Neural progenitor cell (in vitro differentiated cells): ENCODE results near the gene SLC4A7. TPM values are rescaled to one million over a fixed set of nuclear protein-coding genes. Genes with fewer than 3 reads are reported as not detected.

Experiments used
- DNase-seq: peaks from one replicate; pipeline ENCODE4 v3.0.0-alpha.2; 2016; ENCODE audit warnings: low spot score
- H2AFZ ChIP-seq: fragments of 200-600 bp; sonication (generic); replicated peaks from 2 replicates; pipeline ENCODE4 v1.6.1; 2016; ENCODE audit warnings: antibody characterized with exemption
- H3F3A ChIP-seq: fragments of 200-600 bp; sonication (generic); 2 replicates; pipeline ENCODE4 v1.6.1; 2016; ENCODE audit warnings: antibody characterized with exemption, low read depth
- H3K27ac ChIP-seq: fragments of 200-600 bp; sonication (generic); 2 replicates; pipeline ENCODE4 v1.5.1; 2016; ENCODE audit warnings: mild to moderate bottlenecking
- H3K27me3 ChIP-seq: fragments of 200-600 bp; sonication (generic); 2 replicates; pipeline ENCODE4 v1.6.1; 2016; ENCODE audit warnings: mild to moderate bottlenecking, moderate library complexity
- H3K36me3 ChIP-seq: fragments of 200-600 bp; sonication (generic); 2 replicates; pipeline ENCODE4 v1.5.1; 2016
- H3K4me1 ChIP-seq: fragments of 200-600 bp; sonication (generic); 2 replicates; pipeline ENCODE4 v1.6.1; 2016; ENCODE audit warnings: mixed run types
- H3K4me2 ChIP-seq: fragments of 200-600 bp; sonication (generic); 2 replicates; pipeline ENCODE4 v1.6.1; 2016
- H3K4me3 ChIP-seq: fragments of 200-600 bp; sonication (generic); 2 replicates; pipeline ENCODE4 v1.5.1; 2016
- H3K79me2 ChIP-seq: fragments of 200-600 bp; sonication (generic); 2 replicates; pipeline ENCODE4 v1.6.1; 2016; ENCODE audit warnings: low read depth
- H3K9ac ChIP-seq: fragments of 200-600 bp; sonication (generic); 2 replicates; pipeline ENCODE4 v1.6.1; 2016
- H3K9me3 ChIP-seq: fragments of 200-600 bp; sonication (generic); 2 replicates; pipeline ENCODE4 v1.5.1; 2016; ENCODE audit warnings: low read depth
- H4K20me1 ChIP-seq: fragments of 200-600 bp; sonication (generic); 2 replicates; pipeline ENCODE4 v1.6.1; 2016; ENCODE audit warnings: low read depth
- H3K27ac Mint-ChIP-seq: 3 replicates; pipeline ENCODE4 v1.8.0; 2021; ENCODE audit warnings: mixed read lengths
- H3K27me3 Mint-ChIP-seq: 2 replicates; pipeline ENCODE4 v1.8.0; 2022; ENCODE audit warnings: low read depth, mild to moderate bottlenecking, inconsistent platforms, moderate library complexity, mixed read lengths; ENCODE audit not compliant: insufficient read depth
- H3K36me3 Mint-ChIP-seq: 3 replicates; pipeline ENCODE4 v1.8.0; 2021; ENCODE audit warnings: mixed read lengths
- H3K4me1 Mint-ChIP-seq: 3 replicates; pipeline ENCODE4 v1.8.0; 2021; ENCODE audit warnings: mixed read lengths
- H3K4me3 Mint-ChIP-seq: 3 replicates; pipeline ENCODE4 v1.8.0; 2021; ENCODE audit warnings: mild to moderate bottlenecking, moderate library complexity, mixed read lengths
- H3K9me3 Mint-ChIP-seq: 3 replicates; pipeline ENCODE4 v1.8.0; 2020; ENCODE audit warnings: mixed read lengths
- EZH2 ChIP-seq: fragments of 200-600 bp; sonication (generic); IDR thresholded peaks from 2 replicates; pipeline ENCODE4 v1.6.1; 2017; ENCODE audit warnings: antibody characterized with exemption, mild to moderate bottlenecking, moderate library complexity
- EZH2phosphoT487 ChIP-seq: fragments of 200-600 bp; sonication (generic); IDR thresholded peaks from 2 replicates; pipeline ENCODE4 v1.6.1; 2017; ENCODE audit warnings: antibody characterized with exemption
- total RNA-seq: library from RNA; depleted of rRNA; stranded (reverse); fragments of >200 nt; gene quantifications from 2 replicates; pipeline ENCODE4 v1.2.3, GENCODE V29; 2015; ENCODE audit warnings: low replicate concordance
- TF ChIP-seq, protein P1 (sequence below): fragments of 200-600 bp; sonication (generic); IDR thresholded peaks from 2 replicates; pipeline ENCODE4 v1.5.1; 2017; ENCODE audit warnings: antibody characterized with exemption, mild to moderate bottlenecking

Gene SLC4A7
- total RNA-seq, 1 donor from 2014 or later: 114 TPM

DNA sequence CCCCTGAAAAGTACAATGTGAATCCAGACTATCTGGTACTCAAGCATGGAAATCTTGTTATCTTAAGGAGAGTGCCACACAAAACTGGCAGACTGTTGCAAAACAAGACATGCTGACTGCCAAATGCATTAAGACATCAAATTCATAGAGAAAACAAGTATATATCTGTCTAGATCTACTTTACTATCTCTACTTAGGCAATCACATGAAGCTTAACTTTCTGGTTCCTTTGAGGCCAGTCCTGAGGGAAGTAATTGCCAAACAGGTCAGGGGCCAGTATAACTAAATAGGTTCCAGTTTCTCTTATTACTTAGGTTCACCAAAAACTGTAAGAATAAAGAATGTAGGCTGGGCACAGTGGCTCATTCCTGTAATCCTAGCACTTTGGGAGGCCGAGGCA is 15.9 kb upstream of the SLC4A7 start:
- H3K9me3 Mint-ChIP-seq: no peaks in the 10 kb centered on the region
- Histone ChIP-seq H3K27ac (no peak overlapping the region), H3K27me3 (no peaks in the 10 kb centered on the region), H3K79me2 (no peaks in the 10 kb centered on the region), H3K9me3 (no peaks in the 10 kb centered on the region), H3K4me3 (no peak overlapping the region), H3F3A (no peaks in the 10 kb centered on the region), H3K9ac (no peak overlapping the region), H2AFZ (no peak overlapping the region), H3K36me3 (no peaks in the 10 kb centered on the region), H3K4me1 (peaks cover 3% of the 10 kb centered on the region), H3K4me2 (no peak overlapping the region), H4K20me1 (no peaks in the 10 kb centered on the region)
- no peaks in the 10 kb centered on the region for H3K36me3 Mint-ChIP-seq
- TF ChIP-seq EZH2phosphoT487 (no peak), EZH2 (no peak)
- TF ChIP-seq, protein P1, sequence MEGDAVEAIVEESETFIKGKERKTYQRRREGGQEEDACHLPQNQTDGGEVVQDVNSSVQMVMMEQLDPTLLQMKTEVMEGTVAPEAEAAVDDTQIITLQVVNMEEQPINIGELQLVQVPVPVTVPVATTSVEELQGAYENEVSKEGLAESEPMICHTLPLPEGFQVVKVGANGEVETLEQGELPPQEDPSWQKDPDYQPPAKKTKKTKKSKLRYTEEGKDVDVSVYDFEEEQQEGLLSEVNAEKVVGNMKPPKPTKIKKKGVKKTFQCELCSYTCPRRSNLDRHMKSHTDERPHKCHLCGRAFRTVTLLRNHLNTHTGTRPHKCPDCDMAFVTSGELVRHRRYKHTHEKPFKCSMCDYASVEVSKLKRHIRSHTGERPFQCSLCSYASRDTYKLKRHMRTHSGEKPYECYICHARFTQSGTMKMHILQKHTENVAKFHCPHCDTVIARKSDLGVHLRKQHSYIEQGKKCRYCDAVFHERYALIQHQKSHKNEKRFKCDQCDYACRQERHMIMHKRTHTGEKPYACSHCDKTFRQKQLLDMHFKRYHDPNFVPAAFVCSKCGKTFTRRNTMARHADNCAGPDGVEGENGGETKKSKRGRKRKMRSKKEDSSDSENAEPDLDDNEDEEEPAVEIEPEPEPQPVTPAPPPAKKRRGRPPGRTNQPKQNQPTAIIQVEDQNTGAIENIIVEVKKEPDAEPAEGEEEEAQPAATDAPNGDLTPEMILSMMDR: no peak
- H3K27me3 Mint-ChIP-seq: no peaks in the 10 kb centered on the region
- H3K4me3 Mint-ChIP-seq: no peak overlapping the region
- no peaks in the 10 kb centered on the region for H3K4me1 Mint-ChIP-seq
- DNase-seq: no peak
- no peak overlapping the region for H3K27ac Mint-ChIP-seq

DNA sequence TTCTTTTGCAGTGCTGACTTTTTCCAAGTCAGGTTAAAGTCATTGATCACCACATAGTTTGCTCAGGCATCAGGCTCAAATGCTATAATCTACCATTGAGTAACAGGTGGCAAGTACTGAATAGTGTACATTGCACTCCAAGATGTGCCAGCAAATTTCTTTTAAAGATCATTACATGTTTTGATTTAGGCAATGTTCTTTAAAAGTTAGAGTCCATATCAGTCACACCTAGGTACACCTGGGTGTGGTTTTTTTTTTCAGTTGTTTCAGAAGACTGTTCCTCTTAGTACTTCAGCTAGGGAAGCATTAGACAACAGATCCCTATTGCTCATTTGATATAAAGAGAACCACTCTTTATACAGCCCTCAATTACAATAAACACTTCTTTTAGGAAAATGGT is 10.6 kb upstream of the SLC4A7 start:
- Mint-ChIP-seq H3K9me3 (no peaks in the 10 kb centered on the region), H3K36me3 (no peaks in the 10 kb centered on the region), H3K27ac (no peak overlapping the region), H3K4me3 (no peak overlapping the region), H3K27me3 (no peaks in the 10 kb centered on the region), H3K4me1 (no peaks in the 10 kb centered on the region)
- H3K4me1 ChIP-seq: peaks cover 3% of the 10 kb centered on the region
- H3K9ac ChIP-seq: no peak overlapping the region
- no peaks in the 10 kb centered on the region for H3K36me3 ChIP-seq
- H3K9me3 ChIP-seq: no peaks in the 10 kb centered on the region
- no peaks in the 10 kb centered on the region for H3K27me3 ChIP-seq
- no peaks in the 10 kb centered on the region for H3F3A ChIP-seq
- H3K27ac ChIP-seq: no peak overlapping the region
- no peaks in the 10 kb centered on the region for H3K79me2 ChIP-seq
- no peak for DNase-seq
- TF ChIP-seq EZH2phosphoT487 (no peak), EZH2 (no peak)
- TF ChIP-seq, protein P1: no peak
- no peak overlapping the region for H2AFZ ChIP-seq
- no peak overlapping the region for H3K4me2 ChIP-seq
- no peak overlapping the region for H3K4me3 ChIP-seq
- H4K20me1 ChIP-seq: no peaks in the 10 kb centered on the region

DNA sequence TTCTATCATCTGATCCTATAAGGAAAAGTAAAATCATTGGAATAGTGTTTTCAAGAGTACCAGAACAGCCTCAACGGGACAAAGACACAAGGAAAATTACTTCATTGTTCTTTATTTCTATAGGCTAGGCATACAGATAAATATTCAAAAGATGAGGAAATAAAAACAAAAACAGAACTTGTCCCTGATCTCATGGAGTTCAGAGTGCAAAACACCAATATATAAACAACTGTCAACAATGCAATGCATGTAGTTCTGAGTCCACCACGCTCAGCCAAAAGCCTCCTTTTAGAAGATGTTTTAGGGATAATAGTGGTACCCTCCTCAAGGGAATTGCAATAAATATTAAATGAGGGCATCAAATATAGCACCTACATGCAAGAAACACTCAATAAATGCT is 4.6 kb upstream of the SLC4A7 start:
- H3K4me2 ChIP-seq: no peak overlapping the region
- H3K27me3 Mint-ChIP-seq: peaks cover 3% of the 10 kb centered on the region
- no peaks in the 10 kb centered on the region for H3F3A ChIP-seq
- H2AFZ ChIP-seq: no peak overlapping the region
- no peaks in the 10 kb centered on the region for H3K4me1 ChIP-seq
- DNase-seq: no peak
- H4K20me1 ChIP-seq: no peaks in the 10 kb centered on the region
- no peak overlapping the region for H3K9ac ChIP-seq
- H3K27me3 ChIP-seq: no peaks in the 10 kb centered on the region
- no peaks in the 10 kb centered on the region for H3K79me2 ChIP-seq
- peaks cover 4% of the 10 kb centered on the region for H3K4me1 Mint-ChIP-seq
- no peak overlapping the region for H3K4me3 Mint-ChIP-seq
- H3K27ac Mint-ChIP-seq: no peak overlapping the region
- H3K9me3 ChIP-seq: no peaks in the 10 kb centered on the region
- H3K36me3 ChIP-seq: no peaks in the 10 kb centered on the region
- TF ChIP-seq, protein P1: no peak
- TF ChIP-seq EZH2phosphoT487 (no peak), EZH2 (no peak)
- no peak overlapping the region for H3K27ac ChIP-seq
- no peaks in the 10 kb centered on the region for H3K36me3 Mint-ChIP-seq
- H3K4me3 ChIP-seq: no peak overlapping the region
- no peaks in the 10 kb centered on the region for H3K9me3 Mint-ChIP-seq

DNA sequence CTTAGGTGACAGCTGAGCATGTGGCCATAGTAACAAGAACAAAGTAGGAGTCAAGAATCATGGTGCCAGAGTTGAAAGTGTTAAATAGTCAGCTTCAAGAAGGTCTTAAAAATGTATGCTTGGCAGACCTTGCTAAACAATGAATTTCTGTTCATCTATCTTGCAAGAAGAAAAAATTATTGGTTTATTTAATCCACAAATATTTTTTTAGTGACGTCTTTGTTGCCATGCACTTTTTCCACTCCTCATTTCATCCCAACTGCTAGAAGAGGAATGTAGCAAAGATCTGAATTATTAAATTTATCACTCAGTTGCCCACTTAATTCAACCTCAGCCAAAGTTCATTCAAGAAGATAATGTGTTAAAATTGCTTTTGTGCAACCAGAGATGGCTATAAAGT is 3.2 kb upstream of the SLC4A7 start:
- H3K9me3 Mint-ChIP-seq: no peaks in the 10 kb centered on the region
- H3K4me3 Mint-ChIP-seq: no peak overlapping the region
- H3K27ac ChIP-seq: no peak overlapping the region

More for the DNA sequence above, 3.2 kb upstream of the SLC4A7 start:
- H3F3A ChIP-seq: peaks cover 9% of the 10 kb centered on the region
- peaks cover 10% of the 10 kb centered on the region for H4K20me1 ChIP-seq
- no peaks in the 10 kb centered on the region for H3K9me3 ChIP-seq
- no peaks in the 10 kb centered on the region for H3K4me1 ChIP-seq
- H3K79me2 ChIP-seq: peaks cover 13% of the 10 kb centered on the region
- TF ChIP-seq, protein P1: no peak
- no peak for TF ChIP-seq EZH2phosphoT487
- TF ChIP-seq EZH2: no peak
- no peak overlapping the region for H3K27ac Mint-ChIP-seq
- H3K4me2 ChIP-seq: no peak overlapping the region
- no peak overlapping the region for H3K4me3 ChIP-seq
- no peak overlapping the region for H3K9ac ChIP-seq
- no peak overlapping the region for H2AFZ ChIP-seq
- no peaks in the 10 kb centered on the region for H3K36me3 Mint-ChIP-seq
- peaks cover 9% of the 10 kb centered on the region for H3K27me3 Mint-ChIP-seq
- no peaks in the 10 kb centered on the region for H3K27me3 ChIP-seq
- DNase-seq: no peak
- H3K4me1 Mint-ChIP-seq: peaks cover 11% of the 10 kb centered on the region
- no peaks in the 10 kb centered on the region for H3K36me3 ChIP-seq
